ENCODE results near the gene ZFP57. TPM values are rescaled to one million over a fixed set of nuclear protein-coding genes. Genes with fewer than 3 reads are reported as not detected.

ZFP57 gene
- total RNA-seq, 3 donors from 2014 or later (not counting 1 experiment from before 2014, with no cell fraction given), result 2.9 to 12.8 TPM; not detected in 1

DNA sequence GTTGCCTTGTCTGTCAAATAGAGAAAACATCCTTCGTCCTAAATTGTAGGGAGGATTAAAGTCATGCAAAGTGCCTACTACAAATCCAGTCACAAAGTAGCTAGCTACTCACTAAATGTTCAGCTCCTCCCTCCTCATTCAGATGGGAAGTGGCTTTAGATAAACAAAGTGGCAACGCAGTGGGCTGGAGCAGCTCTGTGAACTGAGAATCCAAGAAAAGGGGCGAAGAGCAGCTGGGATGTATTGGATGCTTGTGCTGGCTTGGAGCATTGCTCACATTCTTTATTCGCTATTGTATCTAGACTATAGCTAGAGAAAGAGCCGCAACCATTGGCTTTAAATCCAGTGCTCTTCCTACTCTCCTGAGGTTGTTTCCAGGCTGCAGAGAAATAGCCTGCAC is 13.8 kb downstream of the ZFP57 start:
- TF ChIP-seq, protein P1, sequence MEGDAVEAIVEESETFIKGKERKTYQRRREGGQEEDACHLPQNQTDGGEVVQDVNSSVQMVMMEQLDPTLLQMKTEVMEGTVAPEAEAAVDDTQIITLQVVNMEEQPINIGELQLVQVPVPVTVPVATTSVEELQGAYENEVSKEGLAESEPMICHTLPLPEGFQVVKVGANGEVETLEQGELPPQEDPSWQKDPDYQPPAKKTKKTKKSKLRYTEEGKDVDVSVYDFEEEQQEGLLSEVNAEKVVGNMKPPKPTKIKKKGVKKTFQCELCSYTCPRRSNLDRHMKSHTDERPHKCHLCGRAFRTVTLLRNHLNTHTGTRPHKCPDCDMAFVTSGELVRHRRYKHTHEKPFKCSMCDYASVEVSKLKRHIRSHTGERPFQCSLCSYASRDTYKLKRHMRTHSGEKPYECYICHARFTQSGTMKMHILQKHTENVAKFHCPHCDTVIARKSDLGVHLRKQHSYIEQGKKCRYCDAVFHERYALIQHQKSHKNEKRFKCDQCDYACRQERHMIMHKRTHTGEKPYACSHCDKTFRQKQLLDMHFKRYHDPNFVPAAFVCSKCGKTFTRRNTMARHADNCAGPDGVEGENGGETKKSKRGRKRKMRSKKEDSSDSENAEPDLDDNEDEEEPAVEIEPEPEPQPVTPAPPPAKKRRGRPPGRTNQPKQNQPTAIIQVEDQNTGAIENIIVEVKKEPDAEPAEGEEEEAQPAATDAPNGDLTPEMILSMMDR (IDR thresholded peaks at IDR 0.05), result no peak
- Histone ChIP-seq H3K4me1 (ENCODE audit: control insufficient read depth, insufficient read depth, low read length) (no peaks in the 10 kb centered on the region), H3K27me3 (ENCODE audit: control insufficient read depth, insufficient read depth, low read length) (peaks cover 2% of the 10 kb centered on the region), H3K27ac (ENCODE audit: low read length) (no peak overlapping the region), H3K9me3 (ENCODE audit: control insufficient read depth, insufficient read depth, low read length) (no peaks in the 10 kb centered on the region), H3K4me3 (ENCODE audit: low read length) (no peak overlapping the region), H3K36me3 (ENCODE audit: control insufficient read depth, insufficient read depth, low read length) (no peaks in the 10 kb centered on the region)
- 78% methylated on average over 5 of the region's 5 CpGs for WGBS (ENCODE audit: insufficient coverage)
- H3K27ac Mint-ChIP-seq, result no peak overlapping the region
- H3K9me3 Mint-ChIP-seq, result no peaks in the 10 kb centered on the region
- H3K27me3 Mint-ChIP-seq (ENCODE audit: low read depth in 2 of 2), result peaks cover 12 to 33% of the 10 kb centered on the region in 2 donors
- H3K36me3 Mint-ChIP-seq, result no peaks in the 10 kb centered on the region
- no peaks in the 10 kb centered on the region for H3K4me1 Mint-ChIP-seq
- ATAC-seq, result no peak
- H3K4me3 Mint-ChIP-seq, result no peak overlapping the region
- DNase-seq, result no peak
- intact Hi-C loops (cut with micrococcal nuclease), result no loop called here

DNA sequence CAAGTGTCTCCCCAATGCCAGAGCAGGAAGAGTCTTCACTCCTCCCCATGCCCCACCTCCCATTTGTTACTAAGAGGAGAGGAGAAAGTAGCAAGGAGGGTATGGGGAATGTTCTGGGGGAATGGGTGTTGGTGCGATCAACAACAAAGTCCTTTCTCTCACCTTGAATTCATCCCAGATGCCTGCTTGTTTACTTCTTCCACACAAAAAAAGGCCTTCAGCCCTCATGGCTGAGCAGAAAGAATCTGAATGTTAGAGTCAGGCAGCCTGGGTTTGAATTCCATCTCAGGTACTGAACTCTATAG is 14.2 kb downstream of the ZFP57 start:
- no peak overlapping the region for H3K4me3 Mint-ChIP-seq
- Histone ChIP-seq H3K4me3 (ENCODE audit: low read length) (no peak overlapping the region), H3K9me3 (ENCODE audit: control insufficient read depth, insufficient read depth, low read length) (no peaks in the 10 kb centered on the region), H3K36me3 (ENCODE audit: control insufficient read depth, insufficient read depth, low read length) (no peaks in the 10 kb centered on the region), H3K27ac (ENCODE audit: low read length) (no peak overlapping the region), H3K27me3 (ENCODE audit: control insufficient read depth, insufficient read depth, low read length) (peaks cover 2% of the 10 kb centered on the region), H3K4me1 (ENCODE audit: control insufficient read depth, insufficient read depth, low read length) (no peaks in the 10 kb centered on the region)
- ATAC-seq (no peak), DNase-seq (no peak)
- no peaks in the 10 kb centered on the region for H3K9me3 Mint-ChIP-seq
- TF ChIP-seq, protein P1 (IDR thresholded peaks at IDR 0.05), result no peak
- H3K36me3 Mint-ChIP-seq, result no peaks in the 10 kb centered on the region
- WGBS (ENCODE audit: insufficient coverage), result no CpG with 5 or more reads among the region's 1 CpG
- no peaks in the 10 kb centered on the region for H3K4me1 Mint-ChIP-seq
- H3K27ac Mint-ChIP-seq, result no peak overlapping the region
- intact Hi-C loops (cut with micrococcal nuclease), result no loop called here
- H3K27me3 Mint-ChIP-seq (ENCODE audit: low read depth in 2 of 2), result peaks cover 12 to 36% of the 10 kb centered on the region in 2 donors

DNA sequence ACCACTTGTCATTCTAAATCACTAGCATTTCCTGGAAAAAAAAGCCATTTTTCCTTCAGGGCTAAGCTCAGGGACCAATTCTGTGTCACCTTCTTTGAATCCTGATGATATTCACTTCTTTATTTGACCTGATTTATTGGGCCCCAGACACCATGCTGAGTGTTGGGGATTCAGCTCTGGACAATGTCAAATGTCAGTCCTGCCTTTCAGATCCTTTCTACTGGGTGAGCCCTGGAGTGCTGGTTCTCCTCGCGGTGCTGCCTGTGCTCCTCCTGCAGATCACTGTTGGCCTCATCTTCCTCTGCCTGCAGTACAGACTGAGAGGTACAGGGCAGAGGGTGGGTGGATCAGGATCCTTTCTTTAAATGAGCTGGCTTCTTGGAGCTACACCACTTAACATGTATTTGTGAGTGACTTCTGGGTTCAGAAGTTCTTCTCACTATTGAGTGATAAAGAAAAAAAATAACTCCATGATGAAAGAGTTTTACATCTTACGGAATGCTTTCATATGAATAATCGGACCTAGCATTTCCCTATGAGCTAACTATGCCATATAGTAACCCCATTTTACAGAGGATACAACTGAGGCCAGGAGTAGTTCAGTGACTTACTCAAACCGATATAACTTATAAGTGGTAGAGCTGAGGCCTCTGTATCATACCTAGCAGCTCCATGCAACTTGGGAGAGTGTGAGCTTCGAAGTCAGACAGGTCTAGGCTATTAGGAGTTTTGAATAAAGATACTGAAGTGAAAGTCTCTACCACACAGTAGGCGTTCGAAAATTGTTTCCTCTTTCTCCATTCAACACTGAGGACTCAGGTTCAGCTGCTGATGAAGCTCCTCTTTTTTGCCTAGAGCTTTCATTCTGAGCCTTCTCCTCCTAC is 14.8 kb downstream of the ZFP57 start:
- ATAC-seq, result no peak
- peaks cover 13 to 37% of the 10 kb centered on the region in 2 donors for H3K27me3 Mint-ChIP-seq (ENCODE audit: low read depth in 2 of 2)
- no peak overlapping the region for H3K4me3 Mint-ChIP-seq
- H3K4me1 Mint-ChIP-seq, result no peaks in the 10 kb centered on the region
- H3K27ac Mint-ChIP-seq, result no peak overlapping the region
- Histone ChIP-seq H3K4me3 (ENCODE audit: low read length) (no peak overlapping the region), H3K9me3 (ENCODE audit: control insufficient read depth, insufficient read depth, low read length) (no peaks in the 10 kb centered on the region), H3K36me3 (ENCODE audit: control insufficient read depth, insufficient read depth, low read length) (no peaks in the 10 kb centered on the region), H3K27ac (ENCODE audit: low read length) (no peak overlapping the region), H3K4me1 (ENCODE audit: control insufficient read depth, insufficient read depth, low read length) (no peaks in the 10 kb centered on the region), H3K27me3 (ENCODE audit: control insufficient read depth, insufficient read depth, low read length) (no peaks in the 10 kb centered on the region)
- no peak for DNase-seq
- WGBS (ENCODE audit: insufficient coverage), result 79% methylated on average over 8 of the region's 8 CpGs
- TF ChIP-seq, protein P1 (IDR thresholded peaks at IDR 0.05), result no peak
- no peaks in the 10 kb centered on the region for H3K36me3 Mint-ChIP-seq
- no peaks in the 10 kb centered on the region for H3K9me3 Mint-ChIP-seq
- intact Hi-C loops (cut with micrococcal nuclease), result no loop called here

Data from natural killer cell (primary cell).